NCI-H2227 (cell line): ENCODE data around the gene NCK1.
"Not testable (repeated sequence)": the region's sequence is repeated elsewhere in the genome, so short reads cannot be mapped to it uniquely, and the experiment has no call there.

Experiments
- DNase-seq: peaks from one replicate; lab custom pipeline; 2025; ENCODE audit not compliant: unreplicated experiment; lab: John Stamatoyannopoulos, UW

NCK1 gene

DNA sequence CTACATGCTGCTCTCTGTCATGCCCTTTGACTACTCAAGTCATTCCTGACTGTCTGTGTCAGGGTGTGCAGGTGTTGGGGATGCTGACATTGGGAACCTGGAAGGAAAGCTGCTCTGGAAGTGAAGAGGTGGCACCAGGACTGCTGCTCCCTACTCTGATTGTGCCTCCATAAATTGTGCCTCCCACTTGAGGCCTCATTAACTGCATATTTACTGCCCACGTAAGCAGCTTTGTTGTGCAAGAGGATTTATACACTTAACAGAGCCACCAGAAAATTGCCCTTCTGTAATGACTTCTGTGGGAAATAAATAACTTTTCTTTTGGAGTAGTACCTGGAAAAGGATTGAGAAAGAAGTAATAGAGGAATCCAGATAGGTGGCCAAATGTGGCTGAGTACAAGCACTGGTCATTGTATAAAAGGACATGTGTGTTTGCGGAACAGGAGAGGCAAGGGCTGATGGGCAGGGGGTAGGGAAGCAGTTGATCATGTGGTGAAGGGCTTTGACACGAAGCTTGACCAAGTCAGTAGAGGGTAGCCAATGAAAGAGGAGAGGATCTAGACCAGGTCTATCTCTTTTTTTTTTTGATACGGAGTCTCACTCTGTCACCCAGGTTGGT, 120.6 kb downstream of the NCK1 start:
- no peak for DNase-seq

DNA sequence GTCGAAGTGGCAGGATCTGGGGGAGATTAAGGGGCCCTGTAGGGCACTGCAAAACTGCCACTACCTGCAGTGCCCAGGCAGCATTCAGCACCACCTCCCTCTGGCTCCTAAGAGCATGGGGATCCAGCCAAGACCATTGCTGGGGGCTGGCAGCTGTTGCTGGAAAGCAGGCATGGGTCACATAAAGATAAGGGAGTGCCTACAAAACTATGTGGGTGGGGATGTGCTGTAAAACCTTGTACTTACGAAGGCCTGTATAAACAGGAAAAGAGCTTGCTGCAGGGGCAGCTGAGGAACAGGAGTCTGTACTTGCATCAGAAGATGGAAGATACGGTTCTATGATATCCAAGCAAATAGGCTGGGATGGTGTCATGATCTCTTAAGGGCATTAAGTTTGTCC, 122.8 kb downstream of the NCK1 start:
- no peak for DNase-seq

DNA sequence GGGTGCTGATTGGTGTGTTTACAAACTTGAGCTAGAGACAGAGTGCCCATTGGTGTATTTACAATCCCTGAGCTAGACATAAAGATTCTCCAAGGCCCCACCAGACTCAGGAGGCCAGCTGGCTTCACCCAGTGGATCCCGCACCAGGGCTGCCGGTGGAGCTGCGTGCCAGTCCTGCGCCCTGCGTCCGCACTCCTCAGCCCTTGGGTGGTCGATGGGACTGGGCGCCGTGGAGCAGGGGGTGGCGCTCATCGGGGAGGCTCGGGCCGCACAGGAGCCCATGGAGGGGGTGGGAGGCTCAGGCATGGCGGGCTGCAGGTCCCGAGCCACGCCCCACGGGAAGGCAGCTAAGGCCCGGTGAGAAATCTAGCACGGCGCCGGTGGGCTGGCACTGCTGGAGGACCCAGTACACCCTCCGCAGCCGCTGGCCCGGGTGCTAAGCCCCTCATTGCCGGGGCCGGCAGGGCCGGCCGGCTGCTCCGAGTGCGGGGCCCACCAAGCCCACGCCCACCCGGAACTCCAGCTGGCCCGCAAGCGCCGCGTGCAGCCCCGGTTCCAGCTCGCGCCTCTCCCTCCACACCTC, 125.5 kb downstream of the NCK1 start:
- not testable (repeated sequence) for DNase-seq

DNA sequence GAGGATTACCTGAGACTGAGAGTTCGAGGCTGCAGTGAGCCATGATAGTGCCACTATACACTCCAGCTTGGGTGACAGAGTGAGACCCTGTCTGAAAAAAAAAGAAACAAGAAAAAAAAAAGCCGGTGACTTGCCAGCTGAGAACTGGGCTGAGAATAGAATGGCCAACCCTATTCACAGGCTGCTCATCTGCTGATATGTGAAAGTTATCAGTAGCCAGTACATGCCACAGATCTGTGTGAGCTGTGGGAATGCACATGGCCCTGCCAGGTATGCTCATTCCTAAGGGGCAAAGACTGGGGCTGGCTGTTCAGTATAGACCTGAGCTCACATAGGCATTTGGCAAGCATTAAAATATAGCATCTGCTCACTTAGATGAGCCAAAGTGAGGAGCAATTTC, 126.6 kb downstream of the NCK1 start:
- no peak for DNase-seq

GRCh38 chr3:136989781-136990524, 127.9 kb downstream of the NCK1 start:
- no peak for DNase-seq

DNA sequence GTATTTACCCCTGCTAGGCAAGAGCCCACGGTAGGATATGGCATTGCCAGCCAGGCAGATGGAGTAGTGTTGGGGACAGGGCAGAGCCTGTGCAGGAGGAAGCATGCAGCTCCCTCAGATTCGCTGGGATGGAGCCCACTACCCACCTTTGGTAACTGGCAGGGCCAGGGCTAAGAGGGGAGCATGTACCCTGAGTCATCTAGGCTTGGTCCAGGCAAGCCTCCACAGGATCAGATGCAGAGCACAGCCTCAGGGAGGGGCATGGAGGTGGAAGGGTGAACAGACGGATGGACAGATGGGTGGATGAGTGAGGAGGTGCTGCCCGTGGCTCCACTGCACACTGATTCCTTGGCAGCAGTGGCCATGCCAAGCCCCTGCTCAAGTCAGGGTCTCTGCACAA, 128.8 kb downstream of the NCK1 start:
- no peak for DNase-seq

- DNase-seq: no peak
These were observed 130.1 kb downstream of the NCK1 start for GRCh38 chr3:136992115-136992514.

GRCh38 chr3:136994772-136995516, 132.9 kb downstream of the NCK1 start:
- no peak for DNase-seq

- DNase-seq: no peak
These were observed 133.6 kb downstream of the NCK1 start for GRCh38 chr3:136995652-136996051.
